AG08396 (cell line): ENCODE measurements around the gene NPY4R2.
"Not testable (repeated sequence)": the region's sequence is repeated elsewhere in the genome, so short reads cannot be mapped to it uniquely, and the experiment has no call there.

ENCODE experiments used
- DNase-seq: peaks from one replicate; pipeline ENCODE4 v3.0.0; 2012; ENCODE audit warnings: low spot score, mixed read lengths

The NPY4R2 gene

GRCh38 chr10:47918475-47918874 is at the start of gene NPY4R2:
TSS of gene NPY4R2 (plus strand) at chr10:47918662. CDS start at chr10:47921988, 3,326 bp downstream.
- not testable (repeated sequence) for DNase-seq

GRCh38 chr10:47870887-47871286 is 47.6 kb upstream of the NPY4R2 start:
- DNase-seq, result not testable (repeated sequence)

GRCh38 chr10:47871485-47872180 is 46.8 kb upstream of the NPY4R2 start:
- DNase-seq, result not testable (repeated sequence)

- not testable (repeated sequence) for DNase-seq
Observed at GRCh38 chr10:47872236-47872635, 46.2 kb upstream of the NPY4R2 start.

GRCh38 chr10:47884239-47884638 is 34.2 kb upstream of the NPY4R2 start:
- not testable (repeated sequence) for DNase-seq

GRCh38 chr10:47884934-47885333 is 33.5 kb upstream of the NPY4R2 start:
- DNase-seq, result not testable (repeated sequence)

- not testable (repeated sequence) for DNase-seq
Observed at GRCh38 chr10:47886356-47886755, 32.1 kb upstream of the NPY4R2 start.

GRCh38 chr10:47886827-47887226 is 31.6 kb upstream of the NPY4R2 start:
- DNase-seq, result not testable (repeated sequence)

- DNase-seq, result not testable (repeated sequence)
Observed at GRCh38 chr10:47890737-47891136, 27.7 kb upstream of the NPY4R2 start.

GRCh38 chr10:47892494-47893261 is 25.8 kb upstream of the NPY4R2 start:
- DNase-seq, result not testable (repeated sequence)

GRCh38 chr10:47894571-47894970 is 23.9 kb upstream of the NPY4R2 start:
- DNase-seq, result not testable (repeated sequence)

- not testable (repeated sequence) for DNase-seq
Observed at GRCh38 chr10:47897813-47898212, 20.6 kb upstream of the NPY4R2 start.

GRCh38 chr10:47909333-47909732 is 9.1 kb upstream of the NPY4R2 start:
- not testable (repeated sequence) for DNase-seq

- not testable (repeated sequence) for DNase-seq
Observed at GRCh38 chr10:47910486-47910885, 8.0 kb upstream of the NPY4R2 start.

- not testable (repeated sequence) for DNase-seq
Observed at GRCh38 chr10:47914052-47914451, 4.4 kb upstream of the NPY4R2 start.

GRCh38 chr10:47915849-47916548 is 2.5 kb upstream of the NPY4R2 start:
- DNase-seq, result not testable (repeated sequence)

GRCh38 chr10:47920610-47921009 is 2.1 kb downstream of the NPY4R2 start:
- not testable (repeated sequence) for DNase-seq

- not testable (repeated sequence) for DNase-seq
Observed at GRCh38 chr10:47922503-47922902, 4.0 kb downstream of the NPY4R2 start.

- not testable (repeated sequence) for DNase-seq
Observed at GRCh38 chr10:47924628-47925027, 6.2 kb downstream of the NPY4R2 start.

GRCh38 chr10:47927147-47927916 is 8.9 kb downstream of the NPY4R2 start:
- DNase-seq, result not testable (repeated sequence)

- DNase-seq, result not testable (repeated sequence)
Observed at GRCh38 chr10:47928225-47928624, 9.8 kb downstream of the NPY4R2 start.

- not testable (repeated sequence) for DNase-seq
Observed at GRCh38 chr10:47932824-47933223, 14.4 kb downstream of the NPY4R2 start.
